NCI-H345 treated with DMSO at 0.1 percent for 48 hours (cell line): Measurements from ENCODE around the gene FUT2.

Experiments
- DNase-seq: peaks from one replicate; lab custom pipeline; 2025; ENCODE audit not compliant: unreplicated experiment; lab: John Stamatoyannopoulos, UW

The FUT2 gene

GRCh38 chr19:48724796-48725753 is 29.3 kb downstream of the FUT2 start:
- DNase-seq = no peak

GRCh38 chr19:48726556-48726955 is 30.8 kb downstream of the FUT2 start:
- no peak for DNase-seq

GRCh38 chr19:48728911-48729664 is 33.3 kb downstream of the FUT2 start:
- DNase-seq = no peak

- no peak for DNase-seq
Observed at GRCh38 chr19:48731452-48731851, 35.7 kb downstream of the FUT2 start.

GRCh38 chr19:48734625-48735024 is 38.9 kb downstream of the FUT2 start:
- no peak for DNase-seq

- peak; percentile 61 for DNase-seq
Observed at GRCh38 chr19:48735031-48735615, 39.4 kb downstream of the FUT2 start.

- DNase-seq = no peak
Observed at GRCh38 chr19:48737360-48737998, 41.7 kb downstream of the FUT2 start.

GRCh38 chr19:48738557-48739403 is 43.0 kb downstream of the FUT2 start:
- peak; percentile 90 for DNase-seq

- DNase-seq = no peak
Observed at GRCh38 chr19:48739404-48740163, 43.8 kb downstream of the FUT2 start.

- no peak for DNase-seq
Observed at GRCh38 chr19:48740164-48740972, 44.6 kb downstream of the FUT2 start, which contains the start of gene RASIP1. RASIP1 (minus strand) TSS chr19:48740610; CDS start chr19:48740282, 328 bp downstream.

- no peak for DNase-seq
Observed at GRCh38 chr19:48741129-48741999, 45.6 kb downstream of the FUT2 start.

GRCh38 chr19:48742096-48742495 is 46.3 kb downstream of the FUT2 start:
- no peak for DNase-seq

- DNase-seq = peak; percentile 14
Observed at GRCh38 chr19:48745208-48745995, 49.6 kb downstream of the FUT2 start.

GRCh38 chr19:48746110-48746509 is 50.3 kb downstream of the FUT2 start:
- DNase-seq = no peak

- no peak for DNase-seq
Observed at GRCh38 chr19:48746738-48747575, 51.2 kb downstream of the FUT2 start, which contains the start of gene IZUMO1. IZUMO1 (minus strand) TSS chr19:48746909; CDS start chr19:48745859, 1,050 bp downstream.
